ENCODE measurements around the gene DMRTC2. TPM values are rescaled to one million over a fixed set of nuclear protein-coding genes. Genes with fewer than 3 reads are reported as not detected.
"Not testable (repeated sequence)": the region's sequence is repeated elsewhere in the genome, so short reads cannot be mapped to it uniquely, and the experiment has no call there.

DMRTC2 gene
- polyA plus RNA-seq, 1 donor, result not detected

- no peak for DNase-seq
Measured at GRCh38 chr19:41871573-41872383, 26.9 kb downstream of the DMRTC2 start.

GRCh38 chr19:41872384-41872774, 27.5 kb downstream of the DMRTC2 start:
- no peak for DNase-seq

GRCh38 chr19:41872775-41873647, 28.2 kb downstream of the DMRTC2 start:
- peak; percentile 59 for DNase-seq

GRCh38 chr19:41875973-41876372, 31.1 kb downstream of the DMRTC2 start:
- DNase-seq, result not testable (repeated sequence)

GRCh38 chr19:41876847-41877832, 32.3 kb downstream of the DMRTC2 start, which contains the start of gene CD79A:
Gene CD79A (plus strand): TSS chr19:41877279. CDS start chr19:41877305, 26 bp downstream.
- no peak for DNase-seq

GRCh38 chr19:41877916-41878905, 33.4 kb downstream of the DMRTC2 start:
- no peak for DNase-seq

DNA sequence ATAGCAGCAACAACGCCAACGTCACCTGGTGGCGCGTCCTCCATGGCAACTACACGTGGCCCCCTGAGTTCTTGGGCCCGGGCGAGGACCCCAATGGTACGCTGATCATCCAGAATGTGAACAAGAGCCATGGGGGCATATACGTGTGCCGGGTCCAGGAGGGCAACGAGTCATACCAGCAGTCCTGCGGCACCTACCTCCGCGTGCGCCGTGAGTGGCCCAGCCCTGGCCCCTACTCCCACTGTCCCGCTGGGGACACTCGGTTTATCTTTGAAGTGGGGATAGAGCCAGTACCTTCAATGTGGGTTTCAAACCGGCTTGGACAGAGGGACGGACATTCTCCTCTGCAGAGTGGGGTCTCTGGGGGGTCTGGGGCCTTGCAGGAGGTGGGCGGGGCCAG, 34.2 kb downstream of the DMRTC2 start:
- DNase-seq, result no peak

GRCh38 chr19:41879670-41880328, 35.0 kb downstream of the DMRTC2 start:
- DNase-seq, result no peak

- no peak for DNase-seq
Measured at GRCh38 chr19:41880329-41880708, 35.5 kb downstream of the DMRTC2 start.

DNA sequence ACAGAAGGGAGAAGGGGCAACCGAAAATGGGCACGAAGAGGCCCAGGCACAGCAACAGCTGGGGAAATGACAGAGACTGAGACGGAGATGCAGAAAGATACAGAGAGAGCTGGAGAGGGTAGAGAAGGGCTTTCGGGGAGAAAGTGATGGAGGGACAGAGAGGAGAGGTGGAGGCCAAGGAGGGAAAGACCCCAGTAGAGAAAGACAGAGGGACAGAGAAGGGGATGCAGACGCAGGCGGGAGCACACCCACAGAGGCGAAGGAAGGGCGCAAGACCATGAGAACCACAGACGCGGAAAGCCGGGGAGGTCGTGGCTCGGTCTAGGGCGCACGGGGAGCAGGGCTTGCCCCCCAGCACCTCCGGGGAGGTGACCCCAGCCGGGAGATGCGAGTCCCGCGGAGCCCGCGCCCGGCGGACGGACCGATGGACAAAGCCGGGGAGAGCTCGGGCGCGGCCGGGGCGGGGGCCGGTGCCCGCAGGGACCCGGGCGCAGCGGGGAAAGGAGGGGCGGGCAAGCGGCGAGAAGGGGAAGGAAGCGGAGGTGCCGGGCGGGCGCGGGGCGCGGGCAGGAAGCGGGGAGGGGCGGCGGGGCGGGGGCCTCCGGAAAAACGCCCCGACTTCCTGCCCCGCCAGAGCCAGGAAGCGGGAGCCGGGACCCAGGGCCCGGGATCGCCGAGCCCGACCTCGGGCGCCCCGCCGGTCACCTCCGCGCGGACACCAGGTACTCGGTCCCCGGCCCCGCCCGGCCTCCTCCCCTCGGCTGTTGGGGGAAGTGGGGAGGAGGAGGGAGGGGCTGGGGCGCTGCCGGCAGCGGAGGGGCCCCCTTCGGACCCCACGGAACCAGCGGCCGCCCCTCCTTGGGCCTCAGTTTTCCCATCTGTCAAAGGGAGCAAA, 38.0 kb downstream of the DMRTC2 start, which contains the start of gene ARHGEF1:
ARHGEF1 (plus strand) TSS at position 617 of the 895 bp plus-strand sequence. CDS start 4,899 bp downstream, outside the sequence.
- no peak for DNase-seq

DNA sequence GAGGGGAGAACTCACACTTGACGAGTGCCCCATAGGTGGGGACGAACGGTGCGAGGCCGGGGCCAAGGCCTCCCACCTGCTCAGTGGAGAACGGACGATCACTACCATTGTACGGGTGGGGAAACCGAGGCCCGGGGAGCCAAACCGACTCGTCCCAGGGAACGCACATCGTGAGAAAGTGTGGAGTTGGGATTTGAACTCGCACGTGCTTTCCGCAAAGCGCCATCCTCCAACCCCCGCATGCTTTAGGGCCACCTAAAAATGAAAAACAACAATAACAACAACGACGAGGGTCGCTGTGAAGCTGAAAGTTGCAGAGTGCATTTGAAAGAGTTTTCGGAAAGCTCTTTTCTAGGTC, 38.6 kb downstream of the DMRTC2 start:
- no peak for DNase-seq

- peak; percentile 91 for DNase-seq
Measured at GRCh38 chr19:41883821-41884733, 39.2 kb downstream of the DMRTC2 start.

- DNase-seq, result no peak
Measured at GRCh38 chr19:41886761-41887710, 42.2 kb downstream of the DMRTC2 start.

- DNase-seq, result no peak
Measured at GRCh38 chr19:41887711-41888382, 43.0 kb downstream of the DMRTC2 start.

DNA sequence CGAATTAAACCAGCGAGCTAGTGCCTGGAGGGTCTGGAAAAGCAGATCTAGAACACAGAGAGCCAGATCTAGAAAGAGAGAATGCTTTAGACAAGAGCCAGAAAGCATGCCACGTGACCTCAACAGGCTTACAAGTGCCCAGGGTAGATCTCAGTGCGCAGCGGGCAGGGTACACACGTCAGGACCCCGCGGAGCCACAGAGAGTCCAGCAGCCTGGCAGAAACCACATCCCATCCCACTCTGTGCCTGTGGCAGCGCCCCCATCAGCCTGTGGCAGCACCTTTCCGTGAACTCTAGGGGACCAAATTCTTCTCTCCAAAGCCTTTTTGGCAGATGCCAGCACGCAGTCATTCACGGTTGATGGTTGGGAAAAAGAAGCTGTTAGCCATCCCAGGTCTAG, 44.1 kb downstream of the DMRTC2 start:
- no peak for DNase-seq

- no peak for DNase-seq
Measured at GRCh38 chr19:41889896-41890295, 45.1 kb downstream of the DMRTC2 start.

Data from left kidney (tissue), 2 donors.